ENCODE results near the gene LRRC47. TPM values are rescaled to one million over a fixed set of nuclear protein-coding genes. Genes with fewer than 3 reads are reported as not detected.

The LRRC47 gene
- polyA plus RNA-seq, 1 experiment: 17.7 TPM

GRCh38 chr1:3837200-3837599 is 40.9 kb upstream of the LRRC47 start:
- ChIA-PET POLR2A (no interaction called here), CTCF (no interaction called here)
- Histone ChIP-seq H3K27me3 (ENCODE audit: control insufficient read depth, insufficient read depth, low read length) (no peaks in the 10 kb centered on the region), H3K4me3 (ENCODE audit: low read depth, low read length) (no peak overlapping the region), H3K36me3 (ENCODE audit: control insufficient read depth, insufficient read depth, low read length) (peaks cover 22% of the 10 kb centered on the region)
- DNase-seq (ENCODE audit: low read depth): no peak
- TF ChIP-seq CTCF (IDR thresholded peaks at IDR 0.05; ENCODE audit: insufficient read depth, low read depth, low read length): no peak

- no peak for TF ChIP-seq CTCF (IDR thresholded peaks at IDR 0.05; ENCODE audit: insufficient read depth, low read depth, low read length)
- Histone ChIP-seq H3K27me3 (ENCODE audit: control insufficient read depth, insufficient read depth, low read length) (no peaks in the 10 kb centered on the region), H3K4me3 (ENCODE audit: low read depth, low read length) (no peak overlapping the region), H3K36me3 (ENCODE audit: control insufficient read depth, insufficient read depth, low read length) (peaks cover 22% of the 10 kb centered on the region)
- DNase-seq (ENCODE audit: low read depth): no peak
- POLR2A ChIA-PET: no interaction called here
- CTCF ChIA-PET: interaction anchor here (0.6 kb wide), 1 partner anchor 28 kb away, joined by 3 read pairs; no protein-coding TSS in a partner anchor
These were observed 40.1 kb upstream of the LRRC47 start for GRCh38 chr1:3836421-3836820.

GRCh38 chr1:3834701-3835100 is 38.4 kb upstream of the LRRC47 start:
- no peak overlapping the region for H3K4me3 ChIP-seq (ENCODE audit: low read depth, low read length)
- H3K36me3 ChIP-seq (ENCODE audit: control insufficient read depth, insufficient read depth, low read length): peaks cover 19% of the 10 kb centered on the region
- no peaks in the 10 kb centered on the region for H3K27me3 ChIP-seq (ENCODE audit: control insufficient read depth, insufficient read depth, low read length)
- ChIA-PET CTCF (no interaction called here), POLR2A (no interaction called here)
- TF ChIP-seq CTCF (IDR thresholded peaks at IDR 0.05; ENCODE audit: insufficient read depth, low read depth, low read length): no peak
- DNase-seq (ENCODE audit: low read depth): no peak

- Histone ChIP-seq H3K27me3 (ENCODE audit: control insufficient read depth, insufficient read depth, low read length) (no peaks in the 10 kb centered on the region), H3K36me3 (ENCODE audit: control insufficient read depth, insufficient read depth, low read length) (peaks cover 21% of the 10 kb centered on the region), H3K4me3 (ENCODE audit: low read depth, low read length) (no peak overlapping the region)
- DNase-seq (ENCODE audit: low read depth): peak; percentile 76
- no peak for TF ChIP-seq CTCF (IDR thresholded peaks at IDR 0.05; ENCODE audit: insufficient read depth, low read depth, low read length)
- ChIA-PET CTCF (no interaction called here), POLR2A (no interaction called here)
These were observed 35.4 kb upstream of the LRRC47 start for GRCh38 chr1:3831689-3832088.

- H3K27me3 ChIP-seq (ENCODE audit: control insufficient read depth, insufficient read depth, low read length): no peaks in the 10 kb centered on the region
- no peak for DNase-seq (ENCODE audit: low read depth)
- ChIA-PET CTCF (interaction anchor here (1.8 kb wide), 1 partner anchor 11 kb away, joined by 4 read pairs; no protein-coding TSS in a partner anchor), POLR2A (no interaction called here)
- no peak overlapping the region for H3K4me3 ChIP-seq (ENCODE audit: low read depth, low read length)
- H3K36me3 ChIP-seq (ENCODE audit: control insufficient read depth, insufficient read depth, low read length): peaks cover 20% of the 10 kb centered on the region
- no peak for TF ChIP-seq CTCF (IDR thresholded peaks at IDR 0.05; ENCODE audit: insufficient read depth, low read depth, low read length)
These were observed 32.1 kb upstream of the LRRC47 start for GRCh38 chr1:3828391-3828790.

Data from BJ (cell line).